ENCODE results near the gene CHCHD3. TPM values are rescaled to one million over a fixed set of nuclear protein-coding genes. Genes with fewer than 3 reads are reported as not detected.
A peak's percentile ranks its signal among the peaks of the same experiment; 100 is the strongest.

CHCHD3 gene
- polyA plus RNA-seq, 2 of the 4 experiments (the other 2 are of a cell fraction), result 96.7 to 139 TPM

DNA sequence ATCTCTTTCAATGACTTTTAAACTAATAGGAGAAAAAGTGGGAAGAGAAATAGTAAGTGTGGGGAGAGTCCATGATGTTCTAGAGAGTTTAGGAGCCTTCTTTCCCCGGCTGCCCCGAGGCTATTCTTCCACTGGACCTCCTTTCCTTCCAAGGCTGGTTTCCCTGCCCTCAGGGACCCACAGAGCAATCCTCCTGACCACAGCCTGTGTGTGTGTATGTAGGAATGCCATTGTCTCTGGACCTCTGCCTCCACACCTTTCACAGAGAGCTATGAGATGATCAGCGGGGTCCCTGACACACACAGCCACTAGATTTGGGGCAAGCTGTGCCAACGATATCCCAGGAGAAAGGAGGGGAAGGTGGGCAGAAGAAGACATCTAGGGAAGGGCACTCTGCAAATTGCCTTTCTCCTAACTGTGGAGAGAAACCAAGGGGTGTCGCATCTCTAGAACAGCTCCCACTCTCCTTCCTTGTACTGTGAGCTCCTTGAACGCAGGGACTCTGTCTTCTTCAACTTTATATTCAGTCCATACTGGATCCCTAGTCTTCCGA, 13.3 kb upstream of the CHCHD3 start:
- Histone ChIP-seq H3K4me2 (no peak overlapping the region), H3K9me3 (no peaks in the 10 kb centered on the region), H3K4me3 (no peak overlapping the region), H3K4me1 (no peaks in the 10 kb centered on the region), H3K27ac (no peak overlapping the region)
- TF ChIP-seq RNF2 (IDR thresholded peaks at IDR 0.05; ENCODE audit: borderline replicate concordance, low read depth), result no peak
- no peak for TF ChIP-seq RAD21 (conservative IDR thresholded peaks at IDR 0.05 in 1 of 2, IDR thresholded peaks at IDR 0.05 in 1 of 2)
- TF ChIP-seq, protein P1, sequence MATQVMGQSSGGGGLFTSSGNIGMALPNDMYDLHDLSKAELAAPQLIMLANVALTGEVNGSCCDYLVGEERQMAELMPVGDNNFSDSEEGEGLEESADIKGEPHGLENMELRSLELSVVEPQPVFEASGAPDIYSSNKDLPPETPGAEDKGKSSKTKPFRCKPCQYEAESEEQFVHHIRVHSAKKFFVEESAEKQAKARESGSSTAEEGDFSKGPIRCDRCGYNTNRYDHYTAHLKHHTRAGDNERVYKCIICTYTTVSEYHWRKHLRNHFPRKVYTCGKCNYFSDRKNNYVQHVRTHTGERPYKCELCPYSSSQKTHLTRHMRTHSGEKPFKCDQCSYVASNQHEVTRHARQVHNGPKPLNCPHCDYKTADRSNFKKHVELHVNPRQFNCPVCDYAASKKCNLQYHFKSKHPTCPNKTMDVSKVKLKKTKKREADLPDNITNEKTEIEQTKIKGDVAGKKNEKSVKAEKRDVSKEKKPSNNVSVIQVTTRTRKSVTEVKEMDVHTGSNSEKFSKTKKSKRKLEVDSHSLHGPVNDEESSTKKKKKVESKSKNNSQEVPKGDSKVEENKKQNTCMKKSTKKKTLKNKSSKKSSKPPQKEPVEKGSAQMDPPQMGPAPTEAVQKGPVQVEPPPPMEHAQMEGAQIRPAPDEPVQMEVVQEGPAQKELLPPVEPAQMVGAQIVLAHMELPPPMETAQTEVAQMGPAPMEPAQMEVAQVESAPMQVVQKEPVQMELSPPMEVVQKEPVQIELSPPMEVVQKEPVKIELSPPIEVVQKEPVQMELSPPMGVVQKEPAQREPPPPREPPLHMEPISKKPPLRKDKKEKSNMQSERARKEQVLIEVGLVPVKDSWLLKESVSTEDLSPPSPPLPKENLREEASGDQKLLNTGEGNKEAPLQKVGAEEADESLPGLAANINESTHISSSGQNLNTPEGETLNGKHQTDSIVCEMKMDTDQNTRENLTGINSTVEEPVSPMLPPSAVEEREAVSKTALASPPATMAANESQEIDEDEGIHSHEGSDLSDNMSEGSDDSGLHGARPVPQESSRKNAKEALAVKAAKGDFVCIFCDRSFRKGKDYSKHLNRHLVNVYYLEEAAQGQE (IDR thresholded peaks at IDR 0.05), result no peak
- no peak for TF ChIP-seq CBX8 (IDR thresholded peaks at IDR 0.05)
- no peak for TF ChIP-seq PHF8 (IDR thresholded peaks at IDR 0.05; ENCODE audit: borderline replicate concordance, low read depth)
- TF ChIP-seq FOXS1 (CRISPR knock-in tag; IDR thresholded peaks at IDR 0.05), result no peak
- TF ChIP-seq CBX2 (IDR thresholded peaks at IDR 0.05; ENCODE audit: borderline replicate concordance, low read depth), result no peak
- no peak for TF ChIP-seq CHD4 (IDR thresholded peaks at IDR 0.05; ENCODE audit: borderline replicate concordance)
- TF ChIP-seq ZNF302 (CRISPR knock-in tag; IDR thresholded peaks at IDR 0.05), result no peak
- no peak for TF ChIP-seq MAFK (IDR thresholded peaks at IDR 0.05; ENCODE audit: partially characterized antibody)
- TF ChIP-seq, protein P2, sequence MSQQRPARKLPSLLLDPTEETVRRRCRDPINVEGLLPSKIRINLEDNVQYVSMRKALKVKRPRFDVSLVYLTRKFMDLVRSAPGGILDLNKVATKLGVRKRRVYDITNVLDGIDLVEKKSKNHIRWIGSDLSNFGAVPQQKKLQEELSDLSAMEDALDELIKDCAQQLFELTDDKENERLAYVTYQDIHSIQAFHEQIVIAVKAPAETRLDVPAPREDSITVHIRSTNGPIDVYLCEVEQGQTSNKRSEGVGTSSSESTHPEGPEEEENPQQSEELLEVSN (IDR thresholded peaks at IDR 0.05; ENCODE audit: borderline replicate concordance, low read depth), result no peak
- TF ChIP-seq, protein P3, sequence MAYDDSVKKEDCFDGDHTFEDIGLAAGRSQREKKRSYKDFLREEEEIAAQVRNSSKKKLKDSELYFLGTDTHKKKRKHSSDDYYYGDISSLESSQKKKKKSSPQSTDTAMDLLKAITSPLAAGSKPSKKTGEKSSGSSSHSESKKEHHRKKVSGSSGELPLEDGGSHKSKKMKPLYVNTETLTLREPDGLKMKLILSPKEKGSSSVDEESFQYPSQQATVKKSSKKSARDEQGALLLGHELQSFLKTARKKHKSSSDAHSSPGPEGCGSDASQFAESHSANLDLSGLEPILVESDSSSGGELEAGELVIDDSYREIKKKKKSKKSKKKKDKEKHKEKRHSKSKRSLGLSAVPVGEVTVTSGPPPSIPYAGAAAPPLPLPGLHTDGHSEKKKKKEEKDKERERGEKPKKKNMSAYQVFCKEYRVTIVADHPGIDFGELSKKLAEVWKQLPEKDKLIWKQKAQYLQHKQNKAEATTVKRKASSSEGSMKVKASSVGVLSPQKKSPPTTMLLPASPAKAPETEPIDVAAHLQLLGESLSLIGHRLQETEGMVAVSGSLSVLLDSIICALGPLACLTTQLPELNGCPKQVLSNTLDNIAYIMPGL (CRISPR knock-in tag; IDR thresholded peaks at IDR 0.05; ENCODE audit: borderline replicate concordance), result no peak
- ATAC-seq (0 out of 6 replicates have a peak, but pooled peaks of 1 of the 2 experiments have one; percentile 47), DNase-seq (ENCODE audit: low read depth in 1 of 2, low spot score in 1 of 2) (no peak), FAIRE-seq (no peak)
- POLR2A ChIA-PET, result no interaction called here
- CTCF ChIA-PET, result interaction anchor here (1.0 kb wide), 1 partner anchor 12 kb away, joined by 3 read pairs; no protein-coding TSS in a partner anchor
- WGBS (ENCODE audit: missing lambda C conversion rate), result 39% methylated on average over 7 of the region's 7 CpGs

DNA sequence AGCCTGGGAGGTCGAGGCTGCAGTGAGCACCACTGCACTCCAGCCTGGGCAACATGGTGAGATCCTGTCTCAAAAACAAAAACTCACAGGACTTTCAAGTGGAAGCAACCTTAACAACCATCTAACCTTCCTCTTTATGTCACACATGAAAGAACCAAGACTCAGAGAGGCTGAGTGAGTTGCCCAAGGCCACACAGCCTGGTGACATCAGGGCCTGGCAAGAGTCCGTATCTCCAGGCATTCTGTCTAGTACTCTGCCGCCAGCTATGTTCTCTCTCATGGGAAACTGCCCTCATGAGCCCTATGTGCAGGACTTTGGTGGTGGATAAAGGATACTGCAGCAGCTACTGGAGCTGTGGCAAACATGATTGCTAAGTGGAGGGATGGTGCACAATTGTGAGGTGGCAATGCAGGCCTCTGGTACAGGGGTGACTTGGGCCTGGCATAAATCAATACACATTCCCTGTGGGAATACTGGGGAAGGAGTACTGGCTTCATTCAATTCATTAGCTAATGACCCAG, 10.1 kb upstream of the CHCHD3 start:
- Histone ChIP-seq H3K4me3 (no peak overlapping the region), H3K9me3 (no peaks in the 10 kb centered on the region), H3K4me2 (no peak overlapping the region), H3K4me1 (no peaks in the 10 kb centered on the region), H3K27ac (no peak overlapping the region)
- ATAC-seq (peak; percentile 35 to 54; a peak in 3 of 6 replicates), FAIRE-seq (no peak), DNase-seq (ENCODE audit: low read depth in 1 of 2, low spot score in 1 of 2) (no peak)
- 65% methylated on average over 3 of the region's 3 CpGs for WGBS (ENCODE audit: missing lambda C conversion rate)
- ChIA-PET POLR2A (no interaction called here), CTCF (no interaction called here)
- TF ChIP-seq RCOR1 (IDR thresholded peaks at IDR 0.05; ENCODE audit: low read depth, low read length), result no peak
- TF ChIP-seq FOXS1 (CRISPR knock-in tag; IDR thresholded peaks at IDR 0.05), result no peak
- TF ChIP-seq ZC3H11A (IDR thresholded peaks at IDR 0.05), result no peak
- no peak for TF ChIP-seq JUNB (IDR thresholded peaks at IDR 0.05)
- TF ChIP-seq NPAS2 (CRISPR knock-in tag; IDR thresholded peaks at IDR 0.05; ENCODE audit: borderline replicate concordance), result no peak
- no peak for TF ChIP-seq MAFK (IDR thresholded peaks at IDR 0.05; ENCODE audit: partially characterized antibody)
- TF ChIP-seq, protein P2 (IDR thresholded peaks at IDR 0.05; ENCODE audit: borderline replicate concordance, low read depth), result no peak
- TF ChIP-seq, protein P4, sequence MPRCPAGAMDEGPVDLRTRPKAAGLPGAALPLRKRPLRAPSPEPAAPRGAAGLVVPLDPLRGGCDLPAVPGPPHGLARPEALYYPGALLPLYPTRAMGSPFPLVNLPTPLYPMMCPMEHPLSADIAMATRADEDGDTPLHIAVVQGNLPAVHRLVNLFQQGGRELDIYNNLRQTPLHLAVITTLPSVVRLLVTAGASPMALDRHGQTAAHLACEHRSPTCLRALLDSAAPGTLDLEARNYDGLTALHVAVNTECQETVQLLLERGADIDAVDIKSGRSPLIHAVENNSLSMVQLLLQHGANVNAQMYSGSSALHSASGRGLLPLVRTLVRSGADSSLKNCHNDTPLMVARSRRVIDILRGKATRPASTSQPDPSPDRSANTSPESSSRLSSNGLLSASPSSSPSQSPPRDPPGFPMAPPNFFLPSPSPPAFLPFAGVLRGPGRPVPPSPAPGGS (IDR thresholded peaks at IDR 0.05), result no peak
- TF ChIP-seq NFE2L2 (conservative IDR thresholded peaks at IDR 0.05; ENCODE audit: low read length), result no peak
- TF ChIP-seq TFCP2L1 (CRISPR knock-in tag; IDR thresholded peaks at IDR 0.05), result no peak
- TF ChIP-seq TP53 (CRISPR knock-in tag; IDR thresholded peaks at IDR 0.05), result no peak
- TF ChIP-seq, protein P3 (CRISPR knock-in tag; IDR thresholded peaks at IDR 0.05; ENCODE audit: borderline replicate concordance), result no peak
- TF ChIP-seq, protein P5, sequence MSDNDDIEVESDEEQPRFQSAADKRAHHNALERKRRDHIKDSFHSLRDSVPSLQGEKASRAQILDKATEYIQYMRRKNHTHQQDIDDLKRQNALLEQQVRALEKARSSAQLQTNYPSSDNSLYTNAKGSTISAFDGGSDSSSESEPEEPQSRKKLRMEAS (IDR thresholded peaks at IDR 0.05), result no peak
- no peak for TF ChIP-seq SREBF2 (IDR thresholded peaks at IDR 0.05)
- no peak for TF ChIP-seq GATA3 (IDR thresholded peaks at IDR 0.05; ENCODE audit: borderline replicate concordance)
- TF ChIP-seq, protein P6, sequence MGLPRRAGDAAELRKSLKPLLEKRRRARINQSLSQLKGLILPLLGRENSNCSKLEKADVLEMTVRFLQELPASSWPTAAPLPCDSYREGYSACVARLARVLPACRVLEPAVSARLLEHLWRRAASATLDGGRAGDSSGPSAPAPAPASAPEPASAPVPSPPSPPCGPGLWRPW (IDR thresholded peaks at IDR 0.05), result no peak
- no peak for TF ChIP-seq RARB (CRISPR knock-in tag; IDR thresholded peaks at IDR 0.05)
